GM21381 (cell line): ENCODE data around the gene CCDC63.

Source experiments
- ATAC-seq: cut with Tn5 transposase; IDR thresholded peaks from one replicate; pipeline ENCODE4 v1.9.1; 2021; ENCODE audit warnings: mild to moderate bottlenecking, moderate library complexity; ENCODE audit not compliant: unreplicated experiment

Gene CCDC63

GRCh38 chr12:110880651-110881050, 33.9 kb downstream of the CCDC63 start:
- ATAC-seq = no peak

GRCh38 chr12:110883251-110883650, 36.5 kb downstream of the CCDC63 start:
- ATAC-seq = no peak

GRCh38 chr12:110885152-110885840, 38.5 kb downstream of the CCDC63 start:
- ATAC-seq = no peak

GRCh38 chr12:110888256-110888991, 41.6 kb downstream of the CCDC63 start:
- no peak for ATAC-seq

GRCh38 chr12:110889361-110889760, 42.6 kb downstream of the CCDC63 start:
- ATAC-seq = no peak

DNA sequence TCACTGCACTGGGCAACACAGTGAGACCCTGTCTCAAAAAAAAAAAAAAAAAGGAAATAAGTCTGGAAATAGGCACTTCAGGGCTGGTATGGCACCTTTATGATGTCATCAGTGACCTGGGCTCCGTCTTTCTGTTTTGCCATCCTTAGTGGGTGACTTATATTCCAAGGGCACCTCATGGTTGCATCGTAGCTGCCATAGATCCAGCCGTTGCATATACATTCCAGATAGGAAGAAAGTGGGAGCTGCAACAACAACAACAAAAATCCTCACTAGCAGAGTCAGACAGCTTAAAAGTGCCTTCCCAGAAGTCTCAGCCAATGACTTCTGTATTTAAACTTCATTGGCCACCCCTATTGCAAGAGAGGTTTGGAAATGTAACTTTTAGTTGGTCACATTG, 47.2 kb downstream of the CCDC63 start:
- no peak for ATAC-seq

DNA sequence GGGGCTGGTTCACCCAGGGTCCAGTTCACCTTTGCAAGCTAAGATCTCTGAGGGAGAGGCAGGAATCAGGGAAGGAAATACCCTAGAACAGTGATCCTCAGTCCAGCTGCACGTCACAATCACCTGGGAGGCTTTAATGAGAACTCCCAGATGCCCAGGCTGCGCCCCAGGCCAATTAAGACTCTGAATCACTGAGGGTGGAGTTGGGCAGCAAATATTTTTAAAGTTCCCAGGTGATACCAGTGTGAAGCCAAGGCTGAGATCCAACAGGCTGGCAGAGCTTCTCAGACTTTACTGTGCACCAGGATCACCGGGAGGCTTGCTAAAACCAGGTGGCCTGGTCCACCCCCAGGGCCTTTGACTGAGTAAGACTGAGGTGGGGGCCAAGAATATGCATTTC, 49.8 kb downstream of the CCDC63 start:
- no peak for ATAC-seq

- no peak for ATAC-seq
Observed at GRCh38 chr12:110901401-110901800, 54.6 kb downstream of the CCDC63 start.

DNA sequence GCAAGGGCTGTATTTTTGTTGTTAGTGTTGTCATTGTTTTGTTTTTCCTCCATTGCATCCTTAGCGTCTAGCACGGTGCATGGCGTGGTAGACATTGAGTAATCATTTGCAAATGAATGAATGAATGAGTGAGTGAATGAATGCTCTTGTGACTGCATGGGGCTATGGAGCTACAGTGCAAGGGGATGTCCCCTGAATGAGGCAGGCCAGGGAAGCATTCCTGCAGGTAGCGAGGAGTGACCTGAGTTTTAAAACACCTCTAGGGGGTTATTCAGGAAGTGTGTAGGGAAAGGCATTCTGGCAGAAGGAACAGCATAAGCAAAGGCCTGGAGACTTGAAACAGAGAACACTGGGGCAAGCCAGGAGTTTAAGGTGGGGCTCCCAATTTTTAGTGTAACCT, 56.7 kb downstream of the CCDC63 start:
- no peak for ATAC-seq

GRCh38 chr12:110906083-110906482, 59.3 kb downstream of the CCDC63 start:
- ATAC-seq = no peak

GRCh38 chr12:110906516-110906915, 59.7 kb downstream of the CCDC63 start:
- no peak for ATAC-seq

DNA sequence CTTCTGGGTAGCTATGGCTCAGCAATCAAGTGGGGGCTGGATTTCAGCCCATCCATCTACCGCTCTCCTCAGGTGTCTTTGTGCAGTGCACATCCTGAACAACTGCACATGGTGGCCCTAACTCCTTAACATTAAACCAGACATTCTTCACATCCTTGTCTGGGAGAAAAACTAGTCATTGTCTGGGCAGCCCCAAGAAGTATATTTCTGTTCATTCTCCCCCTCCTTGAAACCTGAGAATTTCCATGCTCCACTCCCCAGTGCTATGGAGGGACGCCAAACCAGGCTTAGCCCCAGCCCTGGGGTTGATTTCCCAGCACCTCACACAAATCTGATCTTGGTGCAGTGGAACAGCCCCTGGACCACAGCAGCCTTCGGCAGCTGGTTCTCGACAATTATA, 60.2 kb downstream of the CCDC63 start:
- no peak for ATAC-seq

DNA sequence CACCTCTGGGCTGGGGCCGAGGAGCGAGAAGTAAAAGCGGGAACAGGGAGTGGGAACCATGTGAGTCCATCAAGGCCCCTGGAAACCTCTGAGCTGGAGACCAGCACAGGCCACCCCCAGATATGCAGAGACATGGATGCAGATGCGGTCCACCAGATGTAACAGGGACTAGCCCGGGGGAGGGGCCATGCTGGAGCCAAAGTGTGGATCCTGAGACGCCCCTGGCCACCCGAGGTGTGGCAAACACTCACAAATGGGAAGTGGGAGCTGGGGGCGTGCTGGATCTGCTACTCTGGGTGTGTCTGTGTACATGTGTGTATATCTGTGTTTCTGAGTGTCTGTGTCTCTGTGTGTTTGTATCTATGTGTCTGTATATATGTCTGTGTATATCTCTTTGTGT, 60.8 kb downstream of the CCDC63 start:
- no peak for ATAC-seq

- ATAC-seq = no peak
Observed at GRCh38 chr12:110908377-110909152, 61.8 kb downstream of the CCDC63 start.

DNA sequence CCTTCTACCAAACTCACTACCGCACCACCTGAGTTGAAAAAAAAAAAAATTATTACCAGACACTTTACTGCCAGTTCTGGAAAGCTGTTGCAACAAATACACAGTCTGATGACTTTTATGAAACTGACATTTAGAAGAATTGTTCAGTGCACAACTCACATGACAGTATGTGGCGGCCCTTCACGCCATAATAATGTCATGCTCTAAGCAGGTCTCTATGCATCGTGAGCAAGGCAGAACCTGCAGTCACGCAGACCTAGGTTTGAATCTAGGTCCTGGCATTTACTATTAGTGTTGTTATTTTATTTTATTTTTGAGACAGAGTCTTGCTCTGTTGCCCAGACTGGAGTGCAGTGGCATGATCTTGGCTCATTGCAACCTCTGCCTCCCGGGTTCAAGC, 65.5 kb downstream of the CCDC63 start:
- ATAC-seq = no peak

DNA sequence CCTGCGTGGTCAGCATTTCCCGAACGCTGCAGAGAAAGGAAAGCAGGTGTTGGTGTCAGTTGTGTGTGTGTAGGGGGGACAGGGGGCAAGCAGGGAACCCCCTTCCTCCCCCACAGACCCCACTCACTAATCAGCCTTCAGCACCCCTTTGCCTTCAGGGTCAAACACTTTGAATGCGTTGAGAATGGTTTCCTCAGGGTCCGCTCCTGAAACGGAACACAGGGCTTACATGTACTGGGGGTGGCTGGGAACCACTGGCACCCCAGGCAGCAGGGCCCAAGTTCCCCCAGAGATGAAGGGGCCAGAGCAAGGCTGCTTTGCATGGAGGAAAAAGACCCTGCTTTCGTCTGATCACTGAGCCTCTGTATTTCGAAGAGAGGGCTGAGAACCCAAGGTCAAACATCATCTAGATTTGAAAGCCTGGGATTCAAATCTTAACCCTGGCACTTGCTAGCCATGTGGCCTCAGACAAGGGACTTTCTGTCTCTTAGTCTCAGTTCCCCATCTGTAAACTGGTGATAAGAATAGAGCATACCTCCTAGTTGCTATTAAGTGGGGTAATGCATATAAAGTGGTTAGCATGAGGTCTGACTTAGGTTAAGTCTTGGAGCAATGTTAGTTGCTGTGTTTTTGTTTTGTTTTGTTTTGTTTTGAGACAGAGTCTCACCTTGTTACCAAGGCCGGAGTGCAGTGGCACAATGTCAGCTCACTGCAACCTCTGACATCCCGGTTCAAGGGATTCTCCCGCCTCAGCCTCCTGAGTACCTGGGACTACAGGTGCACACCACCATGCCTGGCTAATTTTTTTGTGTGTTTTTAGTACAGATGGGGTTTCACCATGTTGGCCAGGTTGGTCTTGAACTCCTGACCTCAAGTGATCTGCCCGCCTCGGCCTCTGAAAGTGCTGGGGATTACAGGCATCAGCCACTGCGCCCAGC, 66.6 kb downstream of the CCDC63 start:
- ATAC-seq = peak; percentile 96

GRCh38 chr12:110916295-110916875, 69.6 kb downstream of the CCDC63 start:
- no peak for ATAC-seq

DNA sequence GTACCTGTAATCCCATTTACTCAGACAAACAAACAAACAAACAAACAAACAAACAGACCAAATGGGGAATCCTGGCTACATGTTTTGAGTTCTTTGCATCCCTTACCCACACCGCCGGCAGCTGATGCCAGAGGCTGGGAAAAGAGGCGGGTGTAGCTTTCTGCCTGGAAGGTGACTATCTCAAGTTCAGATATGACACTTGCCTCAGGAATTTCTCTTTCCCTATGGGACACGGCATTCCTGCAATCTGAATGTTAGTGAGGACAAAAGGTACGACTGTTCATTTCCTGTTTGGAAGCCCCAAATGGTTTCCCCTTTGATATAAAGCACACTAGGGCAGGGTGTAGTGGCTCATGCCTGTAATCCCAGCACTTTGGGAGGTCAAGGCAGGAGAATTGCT, 70.7 kb downstream of the CCDC63 start:
- no peak for ATAC-seq

GRCh38 chr12:110917961-110918360, 71.2 kb downstream of the CCDC63 start:
- ATAC-seq = no peak

DNA sequence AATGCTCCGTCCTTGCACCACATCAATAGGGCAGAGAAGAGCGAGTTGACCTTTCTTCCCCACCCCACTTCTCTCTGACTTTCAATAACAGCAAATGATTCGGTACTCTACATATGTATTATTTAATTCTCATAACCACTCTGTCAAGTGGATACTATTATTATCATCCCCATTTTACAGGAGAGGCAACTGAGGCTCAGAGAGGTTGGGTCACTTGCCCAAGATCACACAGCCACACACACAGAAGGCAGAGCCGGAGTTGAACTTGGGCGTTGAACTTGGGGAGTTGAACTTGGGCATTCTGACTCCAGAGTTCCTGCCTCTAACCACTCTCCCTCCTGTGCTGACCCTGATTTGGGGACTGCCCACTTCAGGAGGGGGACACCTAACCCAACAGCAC, 72.9 kb downstream of the CCDC63 start:
- ATAC-seq = no peak
